CD4-positive, alpha-beta T cell treated with Interleukin-17A for 4 hours (primary cell): ENCODE data around the gene UBE2D1.

Experiments used
- DNase-seq: peaks from one replicate; pipeline ENCODE4 v3.0.0-alpha.2; 2020; ENCODE audit warnings: mixed read lengths

The UBE2D1 gene

DNA sequence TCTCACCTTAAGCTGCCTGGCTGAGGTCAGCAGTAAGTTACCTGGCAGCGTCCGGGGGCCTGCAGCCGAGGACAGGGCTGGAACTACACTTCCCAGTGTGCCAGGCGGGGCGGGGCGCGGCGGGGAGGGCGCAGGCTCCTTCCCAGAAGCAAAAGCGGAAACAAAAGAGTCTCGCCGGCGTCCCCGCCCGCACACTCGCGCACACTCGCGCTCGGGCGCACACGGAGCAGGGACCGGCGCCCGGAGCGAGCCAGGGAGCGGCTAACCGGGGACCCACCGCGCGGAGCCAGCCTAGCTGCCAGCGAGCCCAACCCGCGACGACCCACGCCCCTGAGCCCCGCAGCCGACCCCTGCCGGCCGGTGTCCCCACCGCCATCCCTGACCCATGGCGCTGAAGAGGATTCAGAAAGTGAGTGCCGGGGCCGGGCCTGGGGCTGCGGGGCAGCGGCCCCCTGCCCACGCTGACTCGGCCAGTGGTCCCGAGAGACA is at the start of gene UBE2D1:
UBE2D1 (plus strand) TSS at position 190 of the 489 bp plus-strand sequence; CDS start at position 386, 196 bp downstream.
- peak; percentile 88 for DNase-seq

DNA sequence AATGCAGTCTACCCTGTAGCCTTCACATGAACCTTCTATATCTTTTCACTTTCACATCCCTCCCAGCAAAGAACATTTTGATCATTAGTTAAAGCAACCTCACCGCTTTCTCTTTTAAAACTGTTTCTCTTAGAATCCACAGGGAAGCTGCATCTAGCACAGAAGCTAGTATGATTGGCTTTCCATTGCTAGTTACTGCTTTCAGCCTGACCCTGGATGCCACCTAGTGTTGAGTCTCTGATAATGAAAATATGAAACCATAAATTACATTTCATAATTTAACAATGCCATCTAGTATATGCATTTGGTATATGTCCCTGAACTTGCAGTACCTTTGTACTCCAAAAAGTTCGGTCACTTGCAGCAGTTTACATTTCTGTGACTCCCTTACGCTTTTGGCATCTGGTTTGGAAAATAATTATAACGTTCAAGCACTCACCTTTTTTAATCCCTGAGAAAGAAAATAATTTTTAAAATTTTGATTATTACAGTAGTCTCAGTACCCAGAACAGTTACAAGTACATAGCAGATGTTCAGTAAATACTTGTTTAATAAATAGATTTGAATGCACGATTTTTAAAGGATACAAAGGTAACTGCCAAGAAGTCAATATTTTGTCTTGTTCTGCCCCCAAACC is 43.1 kb upstream of the UBE2D1 start:
- peak; percentile 46 for DNase-seq

DNA sequence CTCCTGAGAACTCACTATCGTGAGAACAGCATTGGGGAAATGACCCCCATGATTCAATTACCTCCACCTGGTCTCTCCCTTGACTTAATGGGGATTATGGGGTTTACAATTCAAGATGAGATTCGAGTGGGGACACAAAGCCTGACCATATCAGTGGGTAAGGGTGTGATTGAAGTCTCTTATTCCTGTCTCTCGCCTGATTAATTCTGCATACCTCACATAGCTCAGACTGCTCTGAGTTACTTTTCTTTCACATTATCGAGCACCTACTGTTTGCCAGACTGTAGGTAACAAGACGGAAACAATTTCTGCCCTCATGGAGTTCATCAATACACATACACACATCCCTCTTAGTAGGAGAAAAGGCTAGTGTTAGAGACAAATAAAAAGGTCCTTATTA is 40.8 kb upstream of the UBE2D1 start:
- DNase-seq: no peak

DNA sequence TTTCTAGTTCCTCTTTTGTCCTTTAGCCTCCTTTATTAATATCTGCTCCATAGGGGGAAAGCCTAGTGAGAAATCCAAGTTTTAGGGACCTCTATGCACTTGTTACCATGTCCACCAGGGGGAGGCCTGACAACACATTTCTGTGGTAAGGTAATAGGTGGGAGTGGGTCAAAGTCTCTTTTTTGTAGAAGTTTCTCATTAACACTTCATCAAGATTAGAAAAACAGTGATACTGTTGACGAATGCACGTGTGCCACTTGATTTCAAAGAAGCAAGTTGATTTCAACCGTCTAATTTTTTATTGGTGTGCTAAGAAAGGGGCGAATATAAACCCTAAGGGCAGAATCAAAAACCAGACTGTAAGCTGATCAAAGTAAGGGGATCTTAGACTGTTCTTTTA is 35.2 kb upstream of the UBE2D1 start:
- peak; percentile 76 for DNase-seq

DNA sequence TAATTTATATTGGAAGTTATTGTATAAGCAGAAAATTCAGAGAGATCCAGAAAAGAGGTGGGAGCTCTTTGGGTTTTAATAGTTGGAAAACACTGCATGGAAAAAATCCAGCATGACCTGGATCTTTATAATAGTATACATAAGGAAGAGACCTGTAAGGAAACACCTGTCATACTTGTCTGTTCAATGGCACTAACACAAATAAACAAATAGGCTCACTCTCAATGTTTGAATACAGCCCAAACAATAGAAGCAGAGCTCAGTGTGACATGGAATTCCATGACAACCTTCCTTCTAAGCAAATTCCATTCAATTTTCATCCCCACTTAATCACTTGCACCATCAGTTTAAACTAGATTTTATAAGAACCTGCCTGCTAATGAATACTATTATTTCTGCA is 34.1 kb upstream of the UBE2D1 start:
- no peak for DNase-seq

DNA sequence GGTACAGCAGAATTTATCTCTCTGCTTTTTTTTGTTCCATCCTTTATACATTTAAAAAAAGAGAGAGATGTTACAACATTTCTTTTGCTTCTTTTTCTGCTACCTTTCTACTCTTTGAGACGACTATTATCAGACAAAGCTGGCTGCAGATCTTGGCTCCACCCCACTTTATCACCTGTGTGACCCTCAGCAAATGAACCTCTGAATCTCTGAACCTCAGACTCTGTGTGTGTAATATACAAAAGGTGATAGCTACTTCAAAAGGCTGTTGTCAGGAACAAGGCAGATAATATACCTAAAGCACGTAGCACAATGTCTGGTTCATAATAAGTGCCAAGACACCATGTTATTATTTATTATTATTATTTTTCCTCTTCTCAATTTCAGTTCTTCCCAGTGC is 32.6 kb upstream of the UBE2D1 start:
- no peak for DNase-seq

DNA sequence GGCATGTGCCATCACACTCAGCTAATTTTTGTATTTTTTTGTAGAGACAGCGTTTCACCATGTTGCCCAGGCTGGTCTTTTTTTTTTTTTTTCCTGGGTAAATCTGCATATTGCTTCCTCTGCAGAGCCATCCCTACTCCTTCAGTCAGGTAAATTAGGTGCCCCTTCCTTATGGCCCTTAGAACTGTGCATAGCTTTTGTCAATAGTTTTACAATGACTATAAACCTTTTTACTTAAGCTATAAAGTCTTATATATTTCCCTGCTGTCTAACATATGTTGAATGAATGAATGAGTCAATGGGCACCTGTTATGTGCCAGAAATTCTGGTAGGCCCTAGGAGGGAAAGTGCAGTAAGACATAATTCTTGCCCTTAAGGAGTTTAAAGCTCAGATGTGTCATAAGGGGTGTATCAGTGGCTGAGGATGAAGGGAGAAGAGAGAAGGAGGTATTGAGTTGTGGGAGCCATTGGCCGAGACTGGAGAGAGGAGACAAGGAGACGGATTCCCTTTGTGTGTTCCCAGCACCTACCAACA is 30.6 kb upstream of the UBE2D1 start:
- DNase-seq: no peak

DNA sequence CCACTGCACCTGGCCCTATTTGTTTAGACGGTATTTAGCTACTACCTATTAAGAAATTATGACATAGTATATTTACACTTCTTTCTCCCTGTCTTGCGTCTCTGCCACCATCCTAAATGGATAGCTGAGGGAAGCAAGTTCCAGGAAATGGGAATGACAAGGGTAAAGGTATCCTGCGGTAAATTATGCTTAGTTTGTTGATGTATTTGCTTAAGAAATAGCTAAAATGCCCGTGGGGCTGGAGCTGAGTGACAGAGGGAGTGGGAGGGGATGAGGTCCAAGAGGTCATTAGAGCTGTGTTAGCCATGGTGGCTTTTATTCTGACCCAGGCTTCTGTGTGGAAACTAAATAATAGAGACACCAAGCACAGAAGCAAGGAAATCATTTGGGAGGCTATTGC is 29.0 kb upstream of the UBE2D1 start:
- DNase-seq: no peak

DNA sequence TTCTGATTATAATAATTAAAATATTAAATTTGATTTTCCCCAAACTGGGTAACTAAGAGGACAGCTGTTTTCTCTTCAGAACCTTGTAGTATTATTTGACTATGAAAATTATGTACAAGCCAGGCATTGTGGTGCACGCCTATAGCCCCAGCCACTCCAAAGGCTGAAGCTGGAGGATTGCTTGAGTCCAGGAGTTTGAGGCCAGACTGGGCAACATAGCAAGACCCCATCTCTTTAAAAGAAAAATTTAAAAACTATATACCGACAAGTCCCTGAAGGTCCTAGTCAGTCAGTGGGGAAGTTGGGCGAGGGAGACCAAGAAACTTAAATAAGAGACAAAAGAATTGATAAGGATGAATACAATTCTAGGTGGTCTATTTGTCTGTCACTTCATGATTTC is 27.1 kb upstream of the UBE2D1 start:
- DNase-seq: no peak

DNA sequence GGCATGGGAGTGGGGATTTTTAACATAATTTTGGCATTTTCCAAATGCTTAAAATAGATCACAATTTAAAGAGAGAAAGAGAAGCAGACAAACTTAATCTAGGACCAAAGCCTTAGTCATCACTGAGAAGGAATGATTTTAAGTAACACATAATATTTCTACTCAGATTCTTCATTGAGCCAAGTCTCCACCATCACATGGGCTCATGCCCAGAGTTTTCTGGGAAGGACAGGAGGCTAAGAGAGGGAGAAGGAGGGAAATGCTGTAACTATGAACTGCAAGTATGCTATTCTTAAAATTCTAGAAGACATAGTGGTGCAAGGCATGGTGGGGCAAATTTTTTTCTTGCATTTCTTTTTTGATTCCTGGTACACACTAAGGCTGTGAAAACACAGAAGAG is 23.8 kb upstream of the UBE2D1 start:
- no peak for DNase-seq

DNA sequence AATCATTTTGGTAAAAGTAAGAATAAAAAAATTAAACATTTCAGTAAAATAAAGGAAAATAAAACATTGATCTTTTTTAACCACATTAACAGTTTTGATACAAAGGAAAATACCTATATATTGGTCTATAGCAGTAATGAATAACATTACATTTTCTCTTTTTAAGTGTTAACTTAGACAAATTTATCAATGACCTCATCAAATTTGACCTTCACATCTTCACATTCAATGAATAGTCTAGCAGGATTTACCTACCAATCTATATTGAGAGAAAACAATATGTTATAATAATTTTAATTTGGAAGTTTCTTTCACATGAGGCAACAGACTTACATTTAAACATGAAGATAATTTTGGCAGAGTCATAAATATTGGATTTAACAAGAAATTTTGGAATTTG is 17.9 kb upstream of the UBE2D1 start:
- no peak for DNase-seq

DNA sequence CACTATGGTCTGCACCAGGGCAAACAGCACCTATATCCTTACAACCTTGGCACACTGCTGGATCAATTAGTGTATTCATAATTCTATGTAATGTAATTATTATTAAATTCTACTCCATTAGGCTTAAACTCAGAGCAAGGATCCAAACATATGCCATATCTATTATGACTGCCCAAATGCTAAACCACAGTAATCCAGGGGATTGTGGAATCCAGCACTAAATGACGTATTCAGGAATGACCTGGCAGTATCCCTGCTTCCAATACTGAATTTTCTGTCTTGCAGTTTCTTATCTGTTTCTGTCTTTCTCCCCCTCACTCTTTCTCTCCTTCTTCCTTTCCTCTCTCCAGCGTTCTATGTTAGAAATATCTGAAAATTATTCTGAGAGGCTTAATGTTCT is 16.5 kb upstream of the UBE2D1 start:
- DNase-seq: no peak

DNA sequence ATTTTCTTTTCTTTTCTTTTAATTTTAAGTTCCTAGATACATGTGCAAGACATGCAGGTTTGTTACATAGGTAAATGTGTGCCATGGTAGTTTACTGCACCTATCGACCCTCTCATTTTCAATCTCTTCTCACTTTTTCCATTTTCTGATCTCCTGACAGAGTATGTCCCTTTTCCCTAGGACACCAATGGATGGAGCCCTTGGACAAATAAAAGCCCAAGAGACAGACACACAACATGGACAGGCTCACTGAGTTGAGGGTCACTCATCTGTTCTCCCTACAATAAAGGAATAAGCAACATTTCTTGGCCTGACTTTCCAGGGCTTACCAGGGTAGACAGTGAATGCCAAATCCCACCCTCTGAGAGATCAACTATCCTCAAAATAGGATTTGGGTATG is 15.2 kb upstream of the UBE2D1 start:
- no peak for DNase-seq

DNA sequence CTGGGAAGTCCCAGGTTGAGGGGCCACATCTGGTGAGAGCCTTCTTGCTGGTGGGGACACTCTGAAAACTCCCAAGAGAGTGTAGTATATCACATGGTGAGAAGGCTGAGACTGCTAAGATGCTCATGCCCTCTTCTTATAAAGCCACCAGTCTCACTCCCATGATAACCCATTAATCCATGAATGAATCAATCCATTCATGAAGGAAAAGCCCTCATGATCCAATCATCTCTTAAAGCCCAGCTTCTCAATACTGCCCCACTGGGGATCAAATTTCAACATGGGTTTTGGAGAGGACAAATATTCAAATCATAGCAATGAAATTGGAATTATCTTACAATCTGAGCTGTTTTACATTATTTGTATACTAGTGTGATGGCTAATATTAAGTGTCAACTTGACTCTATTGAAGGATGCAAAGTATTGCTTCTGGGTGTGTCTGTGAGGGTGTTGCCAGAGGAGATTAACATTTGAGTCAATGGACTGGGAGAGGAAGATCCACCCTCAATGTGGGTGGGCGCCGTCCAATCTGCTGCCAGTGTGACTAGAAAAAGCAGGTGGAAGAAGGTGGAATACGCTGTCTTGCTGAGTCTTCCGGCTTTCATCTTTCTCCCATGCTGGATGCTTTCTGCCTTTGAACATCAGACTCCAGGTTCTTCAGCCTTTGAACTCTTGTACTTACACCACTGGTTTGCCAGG is 14.3 kb upstream of the UBE2D1 start:
- DNase-seq: no peak

DNA sequence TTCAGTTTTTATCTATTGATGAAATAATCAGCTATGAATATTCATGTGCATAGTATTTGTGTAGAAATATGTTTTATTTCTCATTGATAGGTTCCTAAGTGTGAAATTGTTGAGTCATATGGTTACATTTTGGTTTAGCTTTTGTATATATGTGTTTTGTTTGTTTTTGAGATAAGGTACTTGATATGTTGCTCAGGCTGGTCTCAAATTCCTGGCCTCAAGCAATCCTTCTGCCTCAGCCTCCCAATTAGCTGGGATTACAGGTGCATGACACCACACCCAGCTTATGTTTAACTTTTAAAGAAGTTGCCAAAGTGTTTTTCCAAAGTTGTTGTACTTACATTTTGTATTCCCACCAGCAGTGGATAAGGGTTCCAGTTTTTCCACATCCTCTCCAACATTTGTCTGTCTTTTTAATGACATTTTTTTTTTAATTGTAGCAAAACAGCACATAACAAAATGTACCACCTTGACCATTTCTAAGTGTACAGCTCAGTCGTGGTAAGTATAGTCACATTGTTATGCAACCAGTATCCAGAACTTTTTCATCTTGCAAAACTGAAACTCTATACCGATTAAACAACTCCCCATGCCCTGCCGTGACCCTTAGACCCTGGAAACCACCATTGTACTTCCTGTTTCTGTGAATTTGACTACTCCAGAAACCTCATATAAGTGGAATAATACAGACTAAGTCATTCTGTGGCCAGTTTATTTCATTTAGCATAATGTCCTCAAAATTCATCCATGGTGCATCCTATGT is 12.6 kb upstream of the UBE2D1 start:
- no peak for DNase-seq

DNA sequence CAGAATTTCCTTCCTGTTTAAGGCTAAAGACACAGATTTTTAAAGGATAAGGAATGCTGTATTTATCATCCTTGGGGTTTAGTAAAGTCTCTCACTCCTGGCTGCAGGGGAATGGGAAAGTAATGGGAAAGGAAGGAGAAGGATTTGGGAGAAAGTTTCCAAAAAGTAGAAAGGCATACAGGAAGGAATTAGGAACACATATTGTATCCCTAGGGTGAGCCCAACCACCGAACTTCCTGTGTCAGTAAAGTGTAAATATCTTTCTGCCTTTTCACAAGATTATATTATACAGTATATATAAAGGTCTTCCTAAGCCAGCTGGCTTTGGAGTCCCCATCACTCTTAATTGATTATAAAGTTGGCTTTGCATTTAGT is 12.0 kb upstream of the UBE2D1 start:
- no peak for DNase-seq

DNA sequence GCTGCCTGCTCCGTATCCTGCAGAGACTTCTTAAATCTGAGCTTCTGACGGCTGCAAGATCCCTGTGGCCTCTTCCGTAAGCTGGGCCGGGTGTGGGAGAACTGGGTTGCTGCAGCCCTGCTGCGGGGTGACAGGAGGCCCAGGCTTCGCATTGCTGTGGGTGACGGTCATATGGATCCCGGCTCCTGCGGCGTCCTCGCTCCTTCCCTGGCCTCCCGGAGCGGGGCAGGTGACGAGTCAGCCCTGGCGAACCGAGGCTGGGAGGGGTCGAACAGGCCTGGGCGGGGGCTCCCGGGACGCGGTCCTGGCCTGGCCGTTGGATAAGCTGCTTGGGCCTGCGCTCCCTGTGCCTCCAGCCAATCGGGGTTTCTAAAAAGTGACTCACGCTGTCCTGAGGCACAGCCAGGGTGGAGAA is 7.8 kb upstream of the UBE2D1 start:
- no peak for DNase-seq

DNA sequence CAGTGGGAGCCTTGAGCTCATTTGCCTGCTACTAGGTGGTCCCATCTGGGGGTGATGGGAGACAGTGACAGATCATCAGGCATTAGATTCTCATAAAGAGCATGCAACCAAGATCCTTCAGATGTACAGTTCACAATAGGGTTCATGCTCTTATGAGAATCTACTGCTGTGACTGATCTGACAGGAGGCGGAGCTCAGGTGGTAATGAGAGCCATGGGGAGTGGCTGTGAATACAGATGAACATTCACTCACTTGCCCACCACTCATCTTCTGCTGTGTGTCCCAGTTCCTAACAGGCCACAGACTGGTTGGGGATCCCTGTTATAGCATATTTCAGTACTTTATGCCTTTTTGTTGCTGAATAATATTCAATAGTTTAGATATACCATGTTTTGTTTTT is 6.6 kb upstream of the UBE2D1 start:
- no peak for DNase-seq

DNA sequence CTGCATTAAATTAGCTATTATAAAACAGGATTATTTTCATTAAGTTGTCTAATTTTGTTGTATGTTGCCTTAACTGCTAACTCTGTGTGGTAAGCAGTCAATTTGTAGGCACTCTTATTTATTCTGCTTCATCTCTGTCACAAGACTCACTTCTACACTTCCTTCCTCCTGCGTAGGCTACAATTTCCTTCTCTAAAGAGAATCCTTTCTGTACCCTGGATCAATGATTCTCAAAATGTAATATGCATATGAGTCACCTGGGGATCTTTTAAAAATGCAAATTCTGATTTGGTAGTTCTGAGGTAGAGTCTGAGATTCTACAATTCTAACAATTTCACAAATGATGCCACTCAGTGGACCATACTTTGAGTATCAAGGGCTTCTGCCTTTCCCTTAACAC is 4.4 kb upstream of the UBE2D1 start:
- no peak for DNase-seq

DNA sequence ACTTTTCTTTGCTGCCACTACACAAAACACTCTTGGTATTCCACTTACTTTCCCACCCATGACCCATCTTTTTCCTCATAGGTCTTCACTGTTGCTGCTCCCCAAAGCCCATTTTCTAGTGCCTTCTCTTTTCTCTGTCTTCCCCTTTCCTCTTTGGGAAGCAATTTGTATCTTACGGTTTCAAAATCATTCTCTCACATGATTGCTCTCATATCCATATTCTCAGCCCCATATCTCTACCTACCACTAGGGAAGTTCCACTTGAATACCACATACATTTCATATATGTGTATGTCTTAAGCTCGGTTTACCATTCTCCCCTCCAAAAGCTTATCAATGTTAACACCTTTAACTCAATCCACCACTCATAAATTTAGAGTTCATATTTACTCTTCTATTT is 3.2 kb upstream of the UBE2D1 start:
- no peak for DNase-seq

DNA sequence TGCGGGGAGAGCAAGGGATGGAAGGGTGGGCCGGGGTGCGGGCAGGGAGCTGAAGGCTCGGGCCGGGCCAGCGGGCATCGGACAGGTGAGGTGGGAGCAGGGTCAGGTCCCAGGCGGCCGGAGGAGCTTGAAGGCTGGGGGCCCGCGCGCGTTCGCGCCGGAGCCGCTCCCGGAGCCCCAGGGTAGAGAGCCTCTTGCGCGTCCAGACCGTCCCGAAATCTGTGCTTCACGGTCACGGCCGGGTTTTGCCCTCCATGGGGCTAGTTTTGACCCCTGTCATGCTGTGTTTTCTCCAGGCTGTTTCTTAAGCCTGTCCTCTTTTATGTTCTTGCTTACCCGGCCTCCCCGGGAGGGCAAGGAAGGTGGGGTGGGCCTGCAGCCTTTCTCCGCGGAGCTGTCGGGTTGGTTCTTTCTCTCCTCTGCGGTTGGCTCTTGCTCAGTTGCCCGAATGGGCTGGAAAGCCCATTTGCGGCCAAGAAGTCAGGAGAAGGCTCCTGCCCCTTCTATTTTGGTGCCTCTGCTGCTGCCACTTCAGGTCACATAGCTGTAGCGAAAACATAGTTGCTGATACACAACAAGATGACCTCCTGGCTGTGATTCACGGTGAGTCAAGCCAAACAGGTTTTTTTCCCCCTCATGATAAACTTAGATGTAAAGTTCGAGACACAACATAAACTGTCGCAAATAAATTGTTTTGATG is 650 bp downstream of the UBE2D1 start:
- DNase-seq: peak; percentile 20

DNA sequence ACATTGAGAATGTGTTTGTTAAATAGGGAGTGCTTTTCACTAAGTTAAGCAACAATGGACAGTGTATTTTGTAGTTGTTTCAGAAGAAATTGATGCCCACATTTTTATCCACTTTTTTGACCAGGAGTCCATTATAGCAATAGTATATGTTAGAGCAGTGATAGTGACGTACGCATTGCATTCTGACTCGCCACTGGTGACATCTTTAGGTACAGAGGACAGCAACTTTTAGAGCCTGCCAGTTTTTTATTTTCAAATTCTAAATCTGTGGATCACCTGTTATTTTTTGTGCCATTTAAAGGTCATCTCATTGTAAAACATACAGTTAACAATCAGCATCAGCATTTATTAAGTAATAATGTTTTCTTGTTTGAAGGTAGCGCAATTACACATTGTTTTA is 1.4 kb downstream of the UBE2D1 start:
- no peak for DNase-seq

DNA sequence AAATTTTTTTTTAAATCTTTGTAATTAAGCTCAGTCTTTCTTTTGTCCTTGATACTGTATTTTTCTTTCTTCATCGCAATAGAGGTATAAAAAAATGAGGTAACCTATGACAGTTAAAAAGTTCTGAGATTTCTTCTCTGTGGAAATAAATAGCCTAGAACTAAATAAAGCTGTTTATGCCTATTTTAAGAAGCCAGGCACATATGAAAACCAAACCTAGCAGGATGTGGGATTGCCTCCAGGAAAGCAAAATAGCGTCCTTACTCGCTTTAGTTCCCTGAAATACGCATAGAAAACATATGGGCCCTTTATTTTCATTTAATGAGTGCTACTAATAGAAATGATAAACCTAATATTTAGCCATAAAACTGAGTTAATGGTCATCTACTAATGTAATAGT is 6.6 kb downstream of the UBE2D1 start:
- no peak for DNase-seq
